ENCODE results near the gene WWOX. TPM values are rescaled to one million over a fixed set of nuclear protein-coding genes. Genes with fewer than 3 reads are reported as not detected.

Gene WWOX
- polyA plus RNA-seq, 1 donor from 2014 or later = 25.6 TPM

GRCh38 chr16:78768226-78768625 is 668.8 kb downstream of the WWOX start:
- no peaks in the 10 kb centered on the region for H3F3A ChIP-seq (ENCODE audit: insufficient read depth, low read length, poor library complexity, severe bottlenecking)

GRCh38 chr16:78768718-78769117 is 669.3 kb downstream of the WWOX start:
- H3K27me3 ChIP-seq (ENCODE audit: insufficient read depth, low read depth, low read length) = no peaks in the 10 kb centered on the region
- no peaks in the 10 kb centered on the region for H3K9me2 ChIP-seq (ENCODE audit: insufficient read depth, low read length)
- no peaks in the 10 kb centered on the region for H3K79me2 ChIP-seq (replicated peaks; ENCODE audit: insufficient read depth, low read length)
- no peak overlapping the region for H3K27ac ChIP-seq (ENCODE audit: low read length)
- TF ChIP-seq MXI1 (conservative IDR thresholded peaks at IDR 0.05; ENCODE audit: poor library complexity, severe bottlenecking) (no peak), EZH2 (IDR thresholded peaks at IDR 0.05; ENCODE audit: borderline replicate concordance, insufficient read depth, low read length, poor library complexity, severe bottlenecking) (no peak), RAD21 (conservative IDR thresholded peaks at IDR 0.05) (no peak), TAF1 (IDR thresholded peaks at IDR 0.05; ENCODE audit: low read depth) (no peak), POLR2AphosphoS5 (IDR thresholded peaks at IDR 0.05) (no peak), SMC3 (conservative IDR thresholded peaks at IDR 0.05; ENCODE audit: poor library complexity) (no peak)
- TF ChIP-seq, protein P1, sequence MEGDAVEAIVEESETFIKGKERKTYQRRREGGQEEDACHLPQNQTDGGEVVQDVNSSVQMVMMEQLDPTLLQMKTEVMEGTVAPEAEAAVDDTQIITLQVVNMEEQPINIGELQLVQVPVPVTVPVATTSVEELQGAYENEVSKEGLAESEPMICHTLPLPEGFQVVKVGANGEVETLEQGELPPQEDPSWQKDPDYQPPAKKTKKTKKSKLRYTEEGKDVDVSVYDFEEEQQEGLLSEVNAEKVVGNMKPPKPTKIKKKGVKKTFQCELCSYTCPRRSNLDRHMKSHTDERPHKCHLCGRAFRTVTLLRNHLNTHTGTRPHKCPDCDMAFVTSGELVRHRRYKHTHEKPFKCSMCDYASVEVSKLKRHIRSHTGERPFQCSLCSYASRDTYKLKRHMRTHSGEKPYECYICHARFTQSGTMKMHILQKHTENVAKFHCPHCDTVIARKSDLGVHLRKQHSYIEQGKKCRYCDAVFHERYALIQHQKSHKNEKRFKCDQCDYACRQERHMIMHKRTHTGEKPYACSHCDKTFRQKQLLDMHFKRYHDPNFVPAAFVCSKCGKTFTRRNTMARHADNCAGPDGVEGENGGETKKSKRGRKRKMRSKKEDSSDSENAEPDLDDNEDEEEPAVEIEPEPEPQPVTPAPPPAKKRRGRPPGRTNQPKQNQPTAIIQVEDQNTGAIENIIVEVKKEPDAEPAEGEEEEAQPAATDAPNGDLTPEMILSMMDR (IDR thresholded peaks at IDR 0.05; ENCODE audit: poor library complexity, severe bottlenecking) = no peak
- TF ChIP-seq, protein P2, sequence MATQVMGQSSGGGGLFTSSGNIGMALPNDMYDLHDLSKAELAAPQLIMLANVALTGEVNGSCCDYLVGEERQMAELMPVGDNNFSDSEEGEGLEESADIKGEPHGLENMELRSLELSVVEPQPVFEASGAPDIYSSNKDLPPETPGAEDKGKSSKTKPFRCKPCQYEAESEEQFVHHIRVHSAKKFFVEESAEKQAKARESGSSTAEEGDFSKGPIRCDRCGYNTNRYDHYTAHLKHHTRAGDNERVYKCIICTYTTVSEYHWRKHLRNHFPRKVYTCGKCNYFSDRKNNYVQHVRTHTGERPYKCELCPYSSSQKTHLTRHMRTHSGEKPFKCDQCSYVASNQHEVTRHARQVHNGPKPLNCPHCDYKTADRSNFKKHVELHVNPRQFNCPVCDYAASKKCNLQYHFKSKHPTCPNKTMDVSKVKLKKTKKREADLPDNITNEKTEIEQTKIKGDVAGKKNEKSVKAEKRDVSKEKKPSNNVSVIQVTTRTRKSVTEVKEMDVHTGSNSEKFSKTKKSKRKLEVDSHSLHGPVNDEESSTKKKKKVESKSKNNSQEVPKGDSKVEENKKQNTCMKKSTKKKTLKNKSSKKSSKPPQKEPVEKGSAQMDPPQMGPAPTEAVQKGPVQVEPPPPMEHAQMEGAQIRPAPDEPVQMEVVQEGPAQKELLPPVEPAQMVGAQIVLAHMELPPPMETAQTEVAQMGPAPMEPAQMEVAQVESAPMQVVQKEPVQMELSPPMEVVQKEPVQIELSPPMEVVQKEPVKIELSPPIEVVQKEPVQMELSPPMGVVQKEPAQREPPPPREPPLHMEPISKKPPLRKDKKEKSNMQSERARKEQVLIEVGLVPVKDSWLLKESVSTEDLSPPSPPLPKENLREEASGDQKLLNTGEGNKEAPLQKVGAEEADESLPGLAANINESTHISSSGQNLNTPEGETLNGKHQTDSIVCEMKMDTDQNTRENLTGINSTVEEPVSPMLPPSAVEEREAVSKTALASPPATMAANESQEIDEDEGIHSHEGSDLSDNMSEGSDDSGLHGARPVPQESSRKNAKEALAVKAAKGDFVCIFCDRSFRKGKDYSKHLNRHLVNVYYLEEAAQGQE (IDR thresholded peaks at IDR 0.05; ENCODE audit: borderline replicate concordance) = no peak
- H3K4me2 ChIP-seq (ENCODE audit: low read length) = no peak overlapping the region
- no peak overlapping the region for H3K9ac ChIP-seq (ENCODE audit: low read length)
- H3K4me3 ChIP-seq (ENCODE audit: low read length) = no peak overlapping the region
- no peaks in the 10 kb centered on the region for H4K20me1 ChIP-seq (ENCODE audit: insufficient read depth)
- no peak overlapping the region for H2AFZ ChIP-seq (ENCODE audit: low read depth, low read length)
- H3K36me3 ChIP-seq (ENCODE audit: insufficient read depth, low read length) = no peaks in the 10 kb centered on the region
- H3K9me3 ChIP-seq (ENCODE audit: low read length) = no peaks in the 10 kb centered on the region
- H3F3A ChIP-seq (ENCODE audit: insufficient read depth, low read length, poor library complexity, severe bottlenecking) = no peaks in the 10 kb centered on the region

More at GRCh38 chr16:78768226-78768625, 668.8 kb downstream of the WWOX start:
- Histone ChIP-seq H3K4me2 (ENCODE audit: low read length) (no peak overlapping the region), H3K9me3 (ENCODE audit: low read length) (no peaks in the 10 kb centered on the region), H3K4me3 (ENCODE audit: low read length) (no peak overlapping the region), H3K79me2 (replicated peaks; ENCODE audit: insufficient read depth, low read length) (no peaks in the 10 kb centered on the region), H3K27me3 (ENCODE audit: insufficient read depth, low read depth, low read length) (no peaks in the 10 kb centered on the region), H4K20me1 (ENCODE audit: insufficient read depth) (no peaks in the 10 kb centered on the region), H3K27ac (ENCODE audit: low read length) (no peak overlapping the region), H3K36me3 (ENCODE audit: insufficient read depth, low read length) (no peaks in the 10 kb centered on the region), H2AFZ (ENCODE audit: low read depth, low read length) (no peak overlapping the region), H3K9ac (ENCODE audit: low read length) (no peak overlapping the region), H3K9me2 (ENCODE audit: insufficient read depth, low read length) (no peaks in the 10 kb centered on the region)
- TF ChIP-seq EZH2 (IDR thresholded peaks at IDR 0.05; ENCODE audit: borderline replicate concordance, insufficient read depth, low read length, poor library complexity, severe bottlenecking) = no peak
- TF ChIP-seq, protein P2 (IDR thresholded peaks at IDR 0.05; ENCODE audit: borderline replicate concordance) = no peak
- no peak for TF ChIP-seq SMC3 (conservative IDR thresholded peaks at IDR 0.05; ENCODE audit: poor library complexity)
- no peak for TF ChIP-seq POLR2AphosphoS5 (IDR thresholded peaks at IDR 0.05)
- no peak for TF ChIP-seq TAF1 (IDR thresholded peaks at IDR 0.05; ENCODE audit: low read depth)
- no peak for TF ChIP-seq EP300 (conservative IDR thresholded peaks at IDR 0.05; ENCODE audit: poor library complexity, severe bottlenecking)
- TF ChIP-seq RAD21 (conservative IDR thresholded peaks at IDR 0.05) = no peak
- TF ChIP-seq, protein P1 (IDR thresholded peaks at IDR 0.05; ENCODE audit: poor library complexity, severe bottlenecking) = no peak
- TF ChIP-seq MXI1 (conservative IDR thresholded peaks at IDR 0.05; ENCODE audit: poor library complexity, severe bottlenecking) = no peak

Measured in neural cell (in vitro differentiated cells).